Measurements from ENCODE around the gene PDE7B. TPM values are rescaled to one million over a fixed set of nuclear protein-coding genes. Genes with fewer than 3 reads are reported as not detected.
A peak's percentile ranks its signal among the peaks of the same experiment; 100 is the strongest.

PDE7B gene
- polyA plus RNA-seq, 1 of the 3 experiments (the other 2 are of a cell fraction), result 1.9 TPM

GRCh38 chr6:136155191-136155590 lies 303.7 kb downstream of the PDE7B start:
- no peaks in the 10 kb centered on the region for H3K79me2 ChIP-seq (ENCODE audit: insufficient read depth)
- no peak for TF ChIP-seq RFX5 (IDR thresholded peaks at IDR 0.05; ENCODE audit: low read length)
- TF ChIP-seq GATA2 (CRISPR knock-in tag; IDR thresholded peaks at IDR 0.05), result no peak
- no peak for TF ChIP-seq ELF1 (IDR thresholded peaks at IDR 0.05)
- DNase-seq, result no peak
- CTCF ChIA-PET, result interaction anchor here (1.4 kb wide), 2 partner anchors 12 to 110 kb away, joined by 3 to 4 read pairs; no protein-coding TSS in a partner anchor
- no peaks in the 10 kb centered on the region for H3K9me2 ChIP-seq
- no peaks in the 10 kb centered on the region for H3K27me3 ChIP-seq (ENCODE audit: insufficient read depth)
- no peak overlapping the region for H3K4me3 ChIP-seq (ENCODE audit: low read depth in 2 of 2, low read length in 1 of 2)
- no peak overlapping the region for H3K9ac ChIP-seq
- H2AFZ ChIP-seq (ENCODE audit: low read depth), result no peak overlapping the region
- no peaks in the 10 kb centered on the region for H3F3A ChIP-seq (replicated peaks; ENCODE audit: insufficient read depth)
- no peaks in the 10 kb centered on the region for H4K20me1 ChIP-seq (ENCODE audit: insufficient read depth)
- peaks cover 0 to 8% of the 10 kb centered on the region in 2 experiments for H3K36me3 ChIP-seq (replicated peaks in 1 of 2; ENCODE audit: control insufficient read depth in 1 of 2, insufficient read depth in 2 of 2, low read length in 1 of 2)
- H3K4me1 ChIP-seq (ENCODE audit: control insufficient read depth in 1 of 2, insufficient read depth in 2 of 2, low read depth in 1 of 2, low read length in 1 of 2), result no peaks in the 10 kb centered on the region; a peak in 1 of 4 replicates
- H3K27ac ChIP-seq (ENCODE audit: low read depth in 2 of 2, low read length in 1 of 2), result no peak overlapping the region
- no peaks in the 10 kb centered on the region for H3K9me3 ChIP-seq
- H3K4me2 ChIP-seq, result no peak overlapping the region
- POLR2A ChIA-PET, result no interaction called here

- Histone ChIP-seq H3K27ac (ENCODE audit: low read depth in 2 of 2, low read length in 1 of 2) (no peak overlapping the region), H2AFZ (ENCODE audit: low read depth) (no peak overlapping the region), H3F3A (replicated peaks; ENCODE audit: insufficient read depth) (no peaks in the 10 kb centered on the region), H3K9ac (no peak overlapping the region), H3K79me2 (ENCODE audit: insufficient read depth) (no peaks in the 10 kb centered on the region), H3K4me3 (ENCODE audit: low read depth in 2 of 2, low read length in 1 of 2) (no peak overlapping the region), H3K36me3 (replicated peaks in 1 of 2; ENCODE audit: control insufficient read depth in 1 of 2, insufficient read depth in 2 of 2, low read length in 1 of 2) (no peaks in the 10 kb centered on the region), H4K20me1 (ENCODE audit: insufficient read depth) (no peaks in the 10 kb centered on the region), H3K9me3 (no peaks in the 10 kb centered on the region), H3K9me2 (no peaks in the 10 kb centered on the region), H3K4me1 (ENCODE audit: control insufficient read depth in 1 of 2, insufficient read depth in 2 of 2, low read depth in 1 of 2, low read length in 1 of 2) (no peaks in the 10 kb centered on the region; a peak in 1 of 4 replicates), H3K4me2 (no peak overlapping the region), H3K27me3 (ENCODE audit: insufficient read depth) (no peaks in the 10 kb centered on the region)
- WGBS (ENCODE audit: low lambda C conversion rate), result 95% methylated on average over 5 of the region's 5 CpGs
- ChIA-PET CTCF (interaction anchor here (0.9 to 1.6 kb wide), 3 partner anchors 10 to 589 kb away, joined by 3 to 4 read pairs (median 4); no protein-coding TSS in a partner anchor), POLR2A (no interaction called here)
- DNase-seq, result no peak
- TF ChIP-seq EP300 (IDR thresholded peaks at IDR 0.05; ENCODE audit: borderline replicate concordance in 1 of 2, low read depth in 1 of 2, low read length in 1 of 2) (no peak), FOSL2 (IDR thresholded peaks at IDR 0.05; ENCODE audit: borderline replicate concordance, low read depth) (no peak), RXRA (IDR thresholded peaks at IDR 0.05; ENCODE audit: borderline replicate concordance, low read depth) (no peak), REST (IDR thresholded peaks at IDR 0.05; ENCODE audit: low read depth, low read length) (no peak), FOXM1 (IDR thresholded peaks at IDR 0.05; ENCODE audit: low read depth) (no peak)
Measured at GRCh38 chr6:136157743-136158142, 306.2 kb downstream of the PDE7B start.

- Histone ChIP-seq H3K9ac (no peak overlapping the region), H4K20me1 (ENCODE audit: insufficient read depth) (no peaks in the 10 kb centered on the region), H3K27ac (ENCODE audit: low read depth in 2 of 2, low read length in 1 of 2) (no peak overlapping the region), H3K36me3 (replicated peaks in 1 of 2; ENCODE audit: control insufficient read depth in 1 of 2, insufficient read depth in 2 of 2, low read length in 1 of 2) (no peaks in the 10 kb centered on the region), H3K79me2 (ENCODE audit: insufficient read depth) (no peaks in the 10 kb centered on the region), H2AFZ (ENCODE audit: low read depth) (no peak overlapping the region), H3K4me1 (ENCODE audit: control insufficient read depth in 1 of 2, insufficient read depth in 2 of 2, low read depth in 1 of 2, low read length in 1 of 2) (no peaks in the 10 kb centered on the region; a peak in 1 of 4 replicates), H3K9me2 (no peaks in the 10 kb centered on the region), H3K27me3 (ENCODE audit: insufficient read depth) (no peaks in the 10 kb centered on the region), H3K9me3 (no peaks in the 10 kb centered on the region), H3F3A (replicated peaks; ENCODE audit: insufficient read depth) (no peaks in the 10 kb centered on the region), H3K4me3 (ENCODE audit: low read depth in 2 of 2, low read length in 1 of 2) (no peak overlapping the region), H3K4me2 (no peak overlapping the region)
- CTCF ChIA-PET, result interaction anchor here (0.9 to 1.6 kb wide), 3 partner anchors 9 to 589 kb away, joined by 3 to 4 read pairs (median 4); no protein-coding TSS in a partner anchor
- WGBS (ENCODE audit: low lambda C conversion rate), result 91% methylated on average over 4 of the region's 4 CpGs
- TF ChIP-seq ELF1 (IDR thresholded peaks at IDR 0.05) (no peak), CHD2 (IDR thresholded peaks at IDR 0.05; ENCODE audit: low read length, partially characterized antibody) (no peak), GABPA (IDR thresholded peaks at IDR 0.05; ENCODE audit: low read depth) (no peak), RAD21 (IDR thresholded peaks at IDR 0.05; ENCODE audit: low read length) (peak; percentile 28; the same call in 1 of the 2 replicates)
- POLR2A ChIA-PET, result no interaction called here
- DNase-seq, result no peak
Measured at GRCh38 chr6:136158387-136158821, 306.9 kb downstream of the PDE7B start.

Data from SK-N-SH (cell line).